Mesenchymal stem cell (in vitro differentiated cells and primary cell): ENCODE data around the gene FOXK2.

ENCODE experiments used
- DNase-seq: peaks from one replicate; pipeline ENCODE4 v3.0.0-alpha.2; 2013
- H2AFZ ChIP-seq: one replicate; pipeline ENCODE4 v1.6.1; 2013; ENCODE audit warnings: low read depth, mild to moderate bottlenecking, control low read depth, inconsistent platforms, low read length, moderate library complexity
- H2AK5ac ChIP-seq: 2 replicates; pipeline ENCODE4 v1.6.1; 2013; ENCODE audit warnings: low read length, moderate library complexity, mild to moderate bottlenecking, inconsistent platforms; ENCODE audit not compliant: severe bottlenecking
- H2BK120ac ChIP-seq: one replicate; pipeline ENCODE4 v1.6.1; 2013; ENCODE audit warnings: low read depth, mild to moderate bottlenecking, inconsistent platforms, low read length, moderate library complexity
- H2BK12ac ChIP-seq, 2 experiments: one replicate each; pipeline ENCODE4 v1.6.1; 2013; ENCODE audit warnings: inconsistent platforms in 2 of 2, low read length in 2 of 2, mild to moderate bottlenecking in 2 of 2, moderate library complexity in 2 of 2, control low read depth in 1 of 2
- H2BK15ac ChIP-seq: one replicate; pipeline ENCODE4 v1.6.1; 2013; ENCODE audit warnings: mild to moderate bottlenecking, low read depth, inconsistent platforms; ENCODE audit not compliant: poor library complexity, severe bottlenecking
- H2BK5ac ChIP-seq: 2 replicates; pipeline ENCODE4 v1.6.1; 2013; ENCODE audit warnings: low read depth, mild to moderate bottlenecking, low read length, control low read depth, inconsistent platforms; ENCODE audit not compliant: poor library complexity, severe bottlenecking
- H3K14ac ChIP-seq, 2 experiments: one replicate each; pipeline ENCODE4 v1.6.1; 2013; ENCODE audit warnings: inconsistent platforms in 2 of 2, low read length in 2 of 2, control low read depth in 1 of 2, mild to moderate bottlenecking in 1 of 2, moderate library complexity in 1 of 2
- H3K18ac ChIP-seq, 2 experiments: one replicate each; pipeline ENCODE4 v1.6.1; 2013; ENCODE audit warnings: inconsistent platforms in 2 of 2, low read length in 2 of 2, control low read depth in 1 of 2, low read depth in 1 of 2, mild to moderate bottlenecking in 1 of 2
- H3K23ac ChIP-seq, 2 experiments: one replicate each; pipeline ENCODE4 v1.6.1; 2013; ENCODE audit warnings: inconsistent platforms in 2 of 2, low read length in 2 of 2, mild to moderate bottlenecking in 2 of 2, moderate library complexity in 2 of 2, control low read depth in 1 of 2
- H3K27ac ChIP-seq: 2 replicates; pipeline ENCODE4 v1.5.1; 2013; ENCODE audit warnings: mild to moderate bottlenecking, moderate library complexity, low read length, control low read depth, inconsistent platforms; ENCODE audit not compliant: poor library complexity, severe bottlenecking
- H3K27me3 ChIP-seq, 2 experiments: 2 replicates each; pipeline versions ENCODE4 v1.6.1 to v1.7.0; 2013; ENCODE audit warnings: low read length in 2 of 2, mild to moderate bottlenecking in 2 of 2, moderate library complexity in 2 of 2, control low read depth in 1 of 2, inconsistent platforms in 1 of 2; ENCODE audit not compliant: control insufficient read depth in 1 of 2, insufficient read depth in 1 of 2
- H3K36me3 ChIP-seq, 2 experiments: 2 replicates each; pipeline versions ENCODE4 v1.6.1 to v1.7.0; 2013; ENCODE audit warnings: low read length in 2 of 2, control low read depth in 1 of 2, inconsistent platforms in 1 of 2, low read depth in 1 of 2, mild to moderate bottlenecking in 1 of 2; ENCODE audit not compliant: insufficient read depth in 2 of 2, control insufficient read depth in 1 of 2
- H3K4ac ChIP-seq, 2 experiments: one replicate each; pipeline ENCODE4 v1.6.1; 2013; ENCODE audit warnings: inconsistent platforms in 2 of 2, low read length in 2 of 2, mild to moderate bottlenecking in 2 of 2, moderate library complexity in 2 of 2, control low read depth in 1 of 2, low read depth in 1 of 2
- H3K4me1 ChIP-seq: 2 replicates; pipeline ENCODE4 v1.6.1; 2013; ENCODE audit warnings: low read depth, low read length, control low read depth; ENCODE audit not compliant: control insufficient read depth, insufficient read depth
- H3K4me2 ChIP-seq: 2 replicates; pipeline ENCODE4 v1.6.1; 2013; ENCODE audit warnings: low read length, mild to moderate bottlenecking, inconsistent platforms; ENCODE audit not compliant: poor library complexity, severe bottlenecking
- H3K4me3 ChIP-seq, 2 experiments: 2 replicates each; pipeline versions ENCODE4 v1.5.1 to v1.7.0; 2013; ENCODE audit warnings: low read length in 2 of 2, mild to moderate bottlenecking in 2 of 2, control low read depth in 1 of 2, low read depth in 1 of 2; ENCODE audit not compliant: insufficient read depth in 1 of 2
- H3K79me1 ChIP-seq: replicated peaks from 2 replicates; pipeline ENCODE4 v1.6.1; 2013; ENCODE audit warnings: mild to moderate bottlenecking, control low read depth, low read length, inconsistent platforms; ENCODE audit not compliant: poor library complexity, severe bottlenecking
- H3K9ac ChIP-seq: 2 replicates; pipeline ENCODE4 v1.7.0; 2013; ENCODE audit warnings: mild to moderate bottlenecking, low read length, moderate library complexity
- H3K9me3 ChIP-seq: 2 replicates; pipeline ENCODE4 v1.7.0; 2013; ENCODE audit warnings: mild to moderate bottlenecking, low read length; ENCODE audit not compliant: control insufficient read depth
- H4K8ac ChIP-seq: one replicate; pipeline ENCODE4 v1.6.1; 2013; ENCODE audit warnings: inconsistent platforms, mild to moderate bottlenecking, low read length, moderate library complexity
- H4K91ac ChIP-seq: one replicate; pipeline ENCODE4 v1.6.1; 2013; ENCODE audit warnings: mild to moderate bottlenecking, low read length, inconsistent platforms
- WGBS: methylation state at CpG from one replicate; pipeline ENCODE4 v1.1.7; 2013; ENCODE audit warnings: mixed read lengths; 5-methylcytosine and 5-hydroxymethylcytosine counted together

Gene FOXK2

GRCh38 chr17:82615084-82616020 is 95.8 kb downstream of the FOXK2 start:
- Histone ChIP-seq H4K8ac (no peak overlapping the region), H3K79me1 (peaks cover 27% of the 10 kb centered on the region), H3K4me1 (peaks cover 7% of the 10 kb centered on the region), H3K27me3 (no peaks in the 10 kb centered on the region), H2AK5ac (no peak overlapping the region), H3K9me3 (no peaks in the 10 kb centered on the region), H2AFZ (no peak overlapping the region), H2BK12ac (no peak overlapping the region), H3K4me2 (no peak overlapping the region), H3K4me3 (no peak overlapping the region), H2BK5ac (no peak overlapping the region), H3K27ac (no peak overlapping the region), H3K9ac (no peak overlapping the region), H3K4ac (no peak overlapping the region), H4K91ac (no peak overlapping the region), H3K14ac (no peak overlapping the region), H2BK15ac (no peak overlapping the region), H3K18ac (no peak overlapping the region), H2BK120ac (no peak overlapping the region), H3K23ac (no peak overlapping the region), H3K36me3 (peaks cover 74 to 84% of the 10 kb centered on the region in 2 experiments)
- no peak for DNase-seq
- WGBS: 96% methylated on average over 45 of the region's 45 CpGs

DNA sequence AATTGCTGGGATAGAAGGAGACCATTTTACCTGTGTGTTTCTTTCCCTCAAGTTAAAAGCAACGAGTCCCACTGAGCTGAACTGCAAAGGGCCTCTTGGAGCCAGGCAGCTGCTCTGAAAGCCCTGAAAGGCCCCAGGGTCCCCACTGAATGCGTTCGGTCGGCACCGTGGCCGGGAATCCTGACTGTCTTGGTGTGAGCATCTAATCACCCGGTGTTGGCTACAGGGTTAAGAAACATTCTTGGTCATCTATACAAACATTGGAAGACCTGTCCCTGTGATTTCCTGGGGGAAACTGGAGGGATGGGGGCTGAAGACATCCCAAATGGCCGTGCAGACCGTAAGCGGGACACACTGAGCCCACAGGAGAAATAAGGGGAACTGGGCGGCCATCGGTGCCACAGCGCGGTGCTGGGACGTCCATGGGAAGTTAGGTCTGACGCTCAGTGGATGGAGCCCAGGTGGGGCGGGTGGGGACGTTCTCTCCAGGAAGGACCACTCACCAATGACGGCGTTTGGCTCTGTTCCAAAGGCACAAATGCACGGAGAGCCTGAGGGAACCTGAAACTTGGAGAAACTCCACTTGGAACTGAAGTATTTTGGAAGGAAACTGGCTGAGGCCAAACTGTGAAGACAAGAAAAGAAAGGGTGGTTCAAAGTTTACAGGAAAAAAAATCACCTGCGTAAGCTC is 96.6 kb downstream of the FOXK2 start:
- Histone ChIP-seq H3K4ac (no peak overlapping the region), H2BK15ac (no peak overlapping the region), H2BK120ac (no peak overlapping the region), H2BK5ac (no peak overlapping the region), H4K91ac (no peak overlapping the region), H2AFZ (no peak overlapping the region), H2AK5ac (no peak overlapping the region), H3K4me2 (no peak overlapping the region), H3K27ac (no peak overlapping the region), H4K8ac (no peak overlapping the region), H3K9me3 (no peaks in the 10 kb centered on the region), H3K4me3 (no peak overlapping the region), H3K9ac (no peak overlapping the region), H3K27me3 (no peaks in the 10 kb centered on the region), H3K4me1 (peaks cover 7% of the 10 kb centered on the region), H3K36me3 (peaks cover 77 to 80% of the 10 kb centered on the region in 2 experiments), H3K14ac (no peak overlapping the region), H3K18ac (no peak overlapping the region), H2BK12ac (no peak overlapping the region), H3K23ac (no peak overlapping the region), H3K79me1 (peaks cover 28% of the 10 kb centered on the region)
- no peak for DNase-seq
- WGBS: 96% methylated on average over 22 of the region's 22 CpGs

DNA sequence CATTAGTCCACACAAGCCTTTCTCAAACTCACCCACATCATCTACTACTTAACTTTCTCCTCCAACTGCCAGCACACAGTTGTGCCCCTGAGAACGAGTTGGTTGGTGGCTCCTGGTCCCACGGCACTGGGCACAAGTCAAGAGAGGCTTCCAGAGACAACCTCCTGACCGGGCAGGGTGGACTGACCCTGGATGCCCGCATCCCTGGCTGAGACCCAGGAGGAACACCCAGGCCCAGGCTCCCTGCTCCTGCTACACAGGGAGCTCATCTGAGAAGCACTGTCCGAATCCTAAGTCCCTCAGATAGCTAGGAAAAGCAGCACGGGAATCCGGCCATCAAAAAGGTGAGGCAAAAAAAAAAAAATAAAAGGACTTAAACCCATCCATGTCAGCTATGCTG is 99.7 kb downstream of the FOXK2 start:
- H3K4me2 ChIP-seq: no peak overlapping the region
- no peak overlapping the region for H3K14ac ChIP-seq
- peaks cover 34% of the 10 kb centered on the region for H3K79me1 ChIP-seq
- no peak overlapping the region for H2BK120ac ChIP-seq
- H2AK5ac ChIP-seq: no peak overlapping the region
- no peaks in the 10 kb centered on the region for H3K4me1 ChIP-seq
- H3K18ac ChIP-seq: no peak overlapping the region
- no peak overlapping the region for H4K8ac ChIP-seq
- no peak overlapping the region for H2AFZ ChIP-seq
- H3K27me3 ChIP-seq: no peaks in the 10 kb centered on the region
- no peak overlapping the region for H3K4me3 ChIP-seq
- H2BK5ac ChIP-seq: no peak overlapping the region
- 94% methylated on average over 7 of the region's 7 CpGs for WGBS
- no peak overlapping the region for H3K27ac ChIP-seq
- no peak overlapping the region for H3K9ac ChIP-seq
- H4K91ac ChIP-seq: no peak overlapping the region
- no peak overlapping the region for H3K4ac ChIP-seq
- H2BK15ac ChIP-seq: no peak overlapping the region
- H2BK12ac ChIP-seq: no peak overlapping the region
- H3K23ac ChIP-seq: no peak overlapping the region
- no peak for DNase-seq
- H3K36me3 ChIP-seq: peaks cover 74 to 87% of the 10 kb centered on the region in 2 experiments
- no peaks in the 10 kb centered on the region for H3K9me3 ChIP-seq

DNA sequence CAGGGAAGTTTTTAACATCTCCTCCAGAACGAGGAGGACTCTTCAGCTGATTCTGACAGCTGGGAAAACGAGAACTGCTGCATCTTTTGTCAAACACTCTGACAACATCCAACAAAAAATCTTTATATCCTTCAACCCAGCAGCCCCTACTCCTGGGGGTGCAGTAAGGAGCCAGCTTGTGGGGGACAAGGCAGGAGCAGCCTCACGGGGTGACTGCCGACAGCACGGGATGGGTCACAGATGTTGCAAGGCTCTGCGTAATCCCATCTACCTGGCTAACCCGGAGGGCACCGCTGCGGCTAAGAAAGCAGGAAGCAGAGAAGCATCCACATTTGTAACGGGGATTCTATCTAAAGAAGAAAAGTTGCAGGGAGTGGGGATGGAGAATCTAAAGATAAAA is 100.1 kb downstream of the FOXK2 start:
- peaks cover 34% of the 10 kb centered on the region for H3K79me1 ChIP-seq
- H3K14ac ChIP-seq: no peak overlapping the region
- no peaks in the 10 kb centered on the region for H3K4me1 ChIP-seq
- H3K36me3 ChIP-seq: peaks cover 75 to 85% of the 10 kb centered on the region in 2 experiments
- H3K4ac ChIP-seq: no peak overlapping the region
- H2AK5ac ChIP-seq: no peak overlapping the region
- no peak overlapping the region for H3K18ac ChIP-seq
- DNase-seq: no peak
- H3K27ac ChIP-seq: no peak overlapping the region
- no peak overlapping the region for H2BK120ac ChIP-seq
- no peak overlapping the region for H3K4me3 ChIP-seq
- 95% methylated on average over 9 of the region's 10 CpGs for WGBS
- no peak overlapping the region for H3K9ac ChIP-seq
- H3K27me3 ChIP-seq: no peaks in the 10 kb centered on the region
- H3K23ac ChIP-seq: no peak overlapping the region
- no peak overlapping the region for H4K91ac ChIP-seq
- H2AFZ ChIP-seq: no peak overlapping the region
- no peak overlapping the region for H3K4me2 ChIP-seq
- H2BK5ac ChIP-seq: no peak overlapping the region
- H3K9me3 ChIP-seq: no peaks in the 10 kb centered on the region
- no peak overlapping the region for H2BK12ac ChIP-seq
- H2BK15ac ChIP-seq: no peak overlapping the region
- H4K8ac ChIP-seq: no peak overlapping the region
